Uterus (tissue), 4 donors: ENCODE data around the gene PAFAH1B2. TPM values are rescaled to one million over a fixed set of nuclear protein-coding genes. Genes with fewer than 3 reads are reported as not detected.

Source experiments
- DNase-seq, 2 donors: peaks; one replicate each; pipeline ENCODE4 v3.0.0-alpha.2; 2019 to 2020
- H3K27ac ChIP-seq, 2 donors: fragments of 200-600 bp; sonication (generic); 1 replicate in 1 of 2; 2 replicates in 1 of 2; pipeline ENCODE4 v1.5.1; 2016 to 2018
- H3K27me3 ChIP-seq, 2 donors: fragments of 200-600 bp; sonication (generic); one replicate each; pipeline ENCODE4 v1.5.1; 2018 to 2019; ENCODE audit warnings: control low read depth in 1 of 2
- H3K36me3 ChIP-seq, 2 donors: fragments of 200-600 bp; sonication (generic); one replicate each; pipeline ENCODE4 v1.5.1; 2019; ENCODE audit warnings: control low read depth in 1 of 2
- H3K4me1 ChIP-seq, 2 donors: fragments of 200-600 bp; sonication (generic); one replicate each; pipeline ENCODE4 v1.5.1; 2018 to 2019; ENCODE audit warnings: control low read depth in 1 of 2
- H3K4me3 ChIP-seq, 2 donors: fragments of 200-600 bp; sonication (generic); 1 replicate in 1 of 2; 2 replicates in 1 of 2; pipeline ENCODE4 v1.5.1; 2018 to 2019; ENCODE audit warnings: mild to moderate bottlenecking in 1 of 2
- H3K9me3 ChIP-seq, 2 donors: fragments of 200-600 bp; sonication (generic); one replicate each; pipeline ENCODE4 v1.5.1; 2019; ENCODE audit warnings: control low read depth in 1 of 2
- CTCF ChIP-seq, 4 experiments: fragments of 200-600 bp in 2 of 4; fragments of 450-650 bp in 2 of 4; sonication (generic) in 2 of 4; IDR thresholded peaks; one replicate each; pipeline ENCODE4 v1.5.1; 2016 to 2019; ENCODE audit warnings: antibody characterized with exemption in 4 of 4, mild to moderate bottlenecking in 2 of 4, moderate library complexity in 1 of 4
- POLR2A ChIP-seq, 2 donors: fragments of 450-650 bp; IDR thresholded peaks; one replicate each; pipeline ENCODE4 v1.6.1; 2016; ENCODE audit warnings: antibody characterized with exemption in 2 of 2, mild to moderate bottlenecking in 1 of 2, moderate library complexity in 1 of 2
- intact Hi-C: fragments of 100-400 bp; cut with DNase I; formaldehyde crosslinking; loops from one replicate; pipeline ENCODE4 v1.15.1; 2023; ENCODE audit warnings: low total_unique reads
- total RNA-seq, 4 donors: library from RNA; depleted of rRNA in 3 of 4; stranded (reverse); fragments of >200 nt in 3 of 4; gene quantifications; one replicate each; pipeline versions ENCODE4 v1.1.0 to v1.2.4, GENCODE V29; 2014 to 2023
- donor health status: DM: yes; HTN: yes; CAD: no.

Gene PAFAH1B2
- total RNA-seq, 4 donors from 2014 or later, result 62.8 to 154 (median 128) TPM

DNA sequence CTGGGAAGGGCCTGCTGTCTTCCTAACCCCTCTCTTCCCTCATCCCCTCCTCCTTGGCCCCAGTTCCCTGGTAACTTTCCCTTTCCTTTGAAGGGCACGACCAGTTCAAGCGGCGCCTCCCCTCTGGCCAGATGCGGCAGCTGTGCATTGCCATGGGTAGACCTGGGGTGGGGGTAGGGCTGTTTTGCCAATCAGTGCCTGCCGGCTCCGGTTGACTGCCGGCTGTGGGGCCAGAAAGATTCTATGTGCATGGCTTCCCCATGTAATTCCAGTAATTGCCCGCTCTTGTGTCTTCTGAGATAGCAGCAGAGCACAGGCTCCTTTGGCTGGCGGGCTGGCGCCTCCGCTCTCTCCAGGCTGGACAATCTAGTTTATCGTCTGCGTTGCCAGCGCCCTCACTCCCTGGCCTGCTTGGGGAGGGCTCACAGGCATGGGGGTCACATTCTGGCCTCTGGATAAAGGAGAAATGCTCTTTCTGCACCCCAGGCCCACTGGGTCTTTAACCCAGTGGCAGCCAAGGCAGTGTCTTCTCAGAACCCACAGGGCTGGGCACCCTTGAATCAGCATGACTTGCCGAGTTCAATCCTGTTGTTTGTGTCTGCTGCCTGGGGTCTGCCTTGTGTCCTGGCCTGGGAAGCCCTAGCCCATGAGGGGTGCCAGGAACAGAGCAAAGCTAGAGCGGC is 43.9 kb downstream of the PAFAH1B2 start:
- Histone ChIP-seq H3K4me1 (no peaks in the 10 kb centered on the region), H3K27ac (no peak overlapping the region), H3K36me3 (no peaks in the 10 kb centered on the region), H3K27me3 (no peaks in the 10 kb centered on the region), H3K9me3 (no peaks in the 10 kb centered on the region), H3K4me3 (no peak overlapping the region)
- intact Hi-C loops, result no loop called here
- DNase-seq, result peak; percentile 12 to 13
- TF ChIP-seq POLR2A (IDR thresholded peaks at IDR 0.05), result no peak
- TF ChIP-seq CTCF (IDR thresholded peaks at IDR 0.05), result no peak

- H3K27me3 ChIP-seq, result no peaks in the 10 kb centered on the region
- no peaks in the 10 kb centered on the region for H3K4me1 ChIP-seq
- no peak overlapping the region for H3K4me3 ChIP-seq
- intact Hi-C loops, result no loop called here
- TF ChIP-seq POLR2A (IDR thresholded peaks at IDR 0.05) (no peak), CTCF (IDR thresholded peaks at IDR 0.05) (no peak)
- no peaks in the 10 kb centered on the region for H3K36me3 ChIP-seq
- no peak overlapping the region for H3K27ac ChIP-seq
- DNase-seq, result peak in 1 of 2 donors; percentile 11
- H3K9me3 ChIP-seq, result no peaks in the 10 kb centered on the region
Measured at GRCh38 chr11:117188620-117189081, 44.6 kb downstream of the PAFAH1B2 start.

DNA sequence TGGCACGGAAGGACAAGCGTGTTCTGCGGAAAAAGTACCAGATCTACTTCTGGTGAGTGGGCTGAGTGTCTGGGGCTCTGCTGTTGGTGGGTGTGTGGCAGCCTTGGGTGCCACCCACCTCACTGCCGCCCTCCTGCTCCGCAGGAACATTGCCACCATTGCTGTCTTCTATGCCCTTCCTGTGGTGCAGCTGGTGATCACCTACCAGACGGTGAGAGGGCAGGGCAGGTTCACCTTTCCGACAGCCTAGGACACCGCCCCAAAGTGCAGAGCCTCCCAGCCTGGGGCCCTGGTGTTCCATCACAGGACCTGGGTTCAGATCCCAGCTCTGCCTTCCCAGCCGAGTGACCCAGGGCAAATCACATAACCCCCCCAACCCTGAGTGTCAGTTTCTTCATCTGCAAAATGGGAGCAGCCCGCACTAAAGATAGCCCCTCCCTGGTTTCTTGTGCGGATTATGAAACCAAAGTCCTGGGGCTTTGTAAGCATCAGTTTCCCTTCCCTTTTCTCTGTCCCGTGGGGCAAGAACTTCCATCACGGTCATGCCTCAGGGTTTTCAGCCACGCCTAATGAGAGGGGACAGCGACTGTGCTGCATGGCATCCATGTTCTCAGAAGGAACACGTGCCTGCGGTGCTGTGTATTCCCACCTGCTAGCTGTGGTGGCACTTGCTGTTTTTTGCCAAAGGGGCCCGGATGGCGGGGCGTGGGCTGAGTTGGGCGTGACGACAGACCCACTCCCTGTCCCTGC is 45.3 kb downstream of the PAFAH1B2 start:
- TF ChIP-seq CTCF (IDR thresholded peaks at IDR 0.05), result no peak
- no peak for TF ChIP-seq POLR2A (IDR thresholded peaks at IDR 0.05)
- DNase-seq, result peak; percentile 16 to 17
- no peak overlapping the region for H3K27ac ChIP-seq
- intact Hi-C loops, result no loop called here
- H3K4me1 ChIP-seq, result no peaks in the 10 kb centered on the region
- H3K36me3 ChIP-seq, result no peaks in the 10 kb centered on the region
- no peaks in the 10 kb centered on the region for H3K9me3 ChIP-seq
- no peak overlapping the region for H3K4me3 ChIP-seq
- H3K27me3 ChIP-seq, result no peaks in the 10 kb centered on the region

DNA sequence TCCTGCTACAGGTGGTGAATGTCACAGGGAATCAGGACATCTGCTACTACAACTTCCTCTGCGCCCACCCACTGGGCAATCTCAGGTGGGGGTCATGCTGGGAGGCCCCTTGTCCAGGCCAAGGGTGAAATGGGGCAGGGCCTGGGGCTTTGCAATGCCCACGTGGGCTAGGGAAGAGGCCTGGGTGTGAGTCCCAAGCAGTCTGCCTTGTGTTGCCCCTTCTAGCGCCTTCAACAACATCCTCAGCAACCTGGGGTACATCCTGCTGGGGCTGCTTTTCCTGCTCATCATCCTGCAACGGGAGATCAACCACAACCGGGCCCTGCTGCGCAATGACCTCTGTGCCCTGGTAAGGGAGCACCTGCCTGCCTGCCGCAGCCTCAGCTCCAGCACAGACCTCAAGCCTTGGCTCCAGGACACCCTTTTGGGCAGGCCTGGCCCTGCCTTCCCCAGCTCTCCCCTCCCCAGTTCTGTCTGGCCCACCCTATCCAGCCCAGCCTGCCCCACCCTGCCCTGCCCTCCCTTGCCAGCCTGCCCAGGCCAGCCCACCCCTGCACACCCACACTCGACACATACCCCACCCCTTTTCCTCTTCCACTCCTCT is 46.0 kb downstream of the PAFAH1B2 start:
- Histone ChIP-seq H3K4me1 (no peaks in the 10 kb centered on the region), H3K4me3 (no peak overlapping the region), H3K27me3 (no peaks in the 10 kb centered on the region), H3K27ac (no peak overlapping the region), H3K36me3 (no peaks in the 10 kb centered on the region), H3K9me3 (no peaks in the 10 kb centered on the region)
- DNase-seq, result peak in 1 of 2 donors; percentile 13
- TF ChIP-seq CTCF (IDR thresholded peaks at IDR 0.05), result no peak
- TF ChIP-seq POLR2A (IDR thresholded peaks at IDR 0.05), result no peak
- intact Hi-C loops, result no loop called here
